Activated T-helper 1 cell treated with Interleukin-2 at 50 U/mL for 16 hours (primary cell): ENCODE data around the gene PAPOLA.
"Not testable (repeated sequence)": the region's sequence is repeated elsewhere in the genome, so short reads cannot be mapped to it uniquely, and the experiment has no call there.

Experiments
- DNase-seq: peaks from one replicate; pipeline ENCODE4 v3.0.0-alpha.2; 2020; ENCODE audit warnings: low read depth

Gene PAPOLA

GRCh38 chr14:96501740-96502620 lies at the start of gene PAPOLA:
TSS of gene PAPOLA (plus strand) at chr14:96502382. CDS start at chr14:96502593, 211 bp downstream.
- peak; percentile 93 for DNase-seq

GRCh38 chr14:96452684-96453083 lies 49.5 kb upstream of the PAPOLA start:
- no peak for DNase-seq

GRCh38 chr14:96455588-96455987 lies 46.6 kb upstream of the PAPOLA start:
- DNase-seq = no peak

GRCh38 chr14:96459851-96460250 lies 42.3 kb upstream of the PAPOLA start:
- no peak for DNase-seq

DNA sequence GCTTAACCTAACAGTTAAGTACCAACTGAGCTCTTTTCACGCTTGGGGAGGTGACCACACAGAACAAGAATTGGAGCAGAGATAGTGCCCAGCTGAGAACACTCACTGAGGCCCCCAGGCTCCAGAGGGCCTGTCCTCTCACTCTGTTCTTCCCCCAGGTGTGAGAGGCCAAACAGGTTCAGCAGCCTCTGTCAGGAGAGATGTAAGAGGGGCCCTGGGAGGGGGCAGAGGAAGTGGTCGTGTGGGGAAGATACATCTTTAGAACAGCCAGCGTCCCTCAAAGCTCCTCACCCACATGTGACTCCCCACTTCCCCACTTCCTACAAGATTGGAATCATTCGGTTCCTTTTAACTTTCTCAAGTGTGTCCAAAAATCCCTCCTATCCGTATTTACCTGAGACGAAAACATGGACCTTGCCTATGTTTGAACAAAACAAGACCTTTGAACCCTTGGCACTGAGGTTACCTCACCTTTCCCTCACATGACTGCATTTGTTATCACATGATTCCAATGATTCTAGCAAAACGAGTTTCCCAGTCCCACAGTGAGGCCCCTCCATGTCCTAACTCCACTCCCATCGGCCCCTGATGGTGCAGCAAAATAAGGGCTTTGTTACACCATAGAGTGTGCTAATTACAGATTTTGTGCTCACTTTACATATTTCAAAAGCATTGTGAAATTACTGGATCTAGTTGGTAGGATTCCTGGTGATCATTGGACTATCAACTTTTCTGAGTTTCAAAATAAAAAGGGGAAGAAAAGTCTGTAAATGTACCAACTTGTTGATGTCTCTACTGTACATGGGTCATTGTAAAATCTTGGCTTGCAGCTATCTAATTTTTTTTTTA lies 40.0 kb upstream of the PAPOLA start:
- DNase-seq = no peak

GRCh38 chr14:96464136-96464535 lies 38.0 kb upstream of the PAPOLA start:
- no peak for DNase-seq

DNA sequence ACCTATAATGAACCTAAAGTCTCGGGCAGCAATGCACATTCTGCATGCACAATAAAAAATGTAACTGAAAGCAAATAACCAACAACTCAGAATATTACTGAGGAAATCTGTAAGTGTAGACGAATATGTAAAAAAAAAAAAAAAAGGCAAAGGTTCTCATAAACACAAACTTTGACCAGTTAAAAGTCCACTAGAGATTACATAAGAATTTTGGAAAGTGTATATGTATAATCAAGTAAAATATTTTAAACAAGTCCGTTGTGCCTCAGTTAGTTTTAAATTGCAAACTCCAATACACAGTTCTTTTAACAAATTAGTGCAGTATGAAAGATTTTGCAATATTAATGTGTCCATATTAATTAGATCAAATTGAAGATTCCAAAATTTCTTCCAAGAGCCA lies 35.3 kb upstream of the PAPOLA start:
- DNase-seq = no peak

- no peak for DNase-seq
Measured at GRCh38 chr14:96470331-96470730, 31.9 kb upstream of the PAPOLA start.

DNA sequence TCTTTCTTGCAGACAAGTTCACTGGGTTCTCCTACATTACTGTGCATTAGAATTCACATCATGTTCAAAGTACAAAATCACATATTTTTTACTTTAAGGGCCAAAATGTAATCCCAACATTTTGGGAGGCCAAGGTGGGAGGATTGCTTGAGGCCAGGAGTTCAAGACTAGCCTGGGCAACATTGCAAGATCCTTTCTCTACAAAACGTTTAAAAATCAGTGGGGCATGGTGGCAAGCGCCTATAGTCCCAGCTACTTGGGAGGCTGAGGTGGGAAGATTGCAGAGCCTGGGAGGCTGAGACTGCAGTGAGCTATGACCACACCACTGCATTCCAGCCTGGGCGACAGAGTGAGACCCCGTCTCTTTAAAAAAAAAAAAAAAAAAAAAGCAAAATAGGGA lies 31.2 kb upstream of the PAPOLA start:
- DNase-seq = not testable (repeated sequence)

GRCh38 chr14:96478119-96478518 lies 24.1 kb upstream of the PAPOLA start:
- DNase-seq = no peak

DNA sequence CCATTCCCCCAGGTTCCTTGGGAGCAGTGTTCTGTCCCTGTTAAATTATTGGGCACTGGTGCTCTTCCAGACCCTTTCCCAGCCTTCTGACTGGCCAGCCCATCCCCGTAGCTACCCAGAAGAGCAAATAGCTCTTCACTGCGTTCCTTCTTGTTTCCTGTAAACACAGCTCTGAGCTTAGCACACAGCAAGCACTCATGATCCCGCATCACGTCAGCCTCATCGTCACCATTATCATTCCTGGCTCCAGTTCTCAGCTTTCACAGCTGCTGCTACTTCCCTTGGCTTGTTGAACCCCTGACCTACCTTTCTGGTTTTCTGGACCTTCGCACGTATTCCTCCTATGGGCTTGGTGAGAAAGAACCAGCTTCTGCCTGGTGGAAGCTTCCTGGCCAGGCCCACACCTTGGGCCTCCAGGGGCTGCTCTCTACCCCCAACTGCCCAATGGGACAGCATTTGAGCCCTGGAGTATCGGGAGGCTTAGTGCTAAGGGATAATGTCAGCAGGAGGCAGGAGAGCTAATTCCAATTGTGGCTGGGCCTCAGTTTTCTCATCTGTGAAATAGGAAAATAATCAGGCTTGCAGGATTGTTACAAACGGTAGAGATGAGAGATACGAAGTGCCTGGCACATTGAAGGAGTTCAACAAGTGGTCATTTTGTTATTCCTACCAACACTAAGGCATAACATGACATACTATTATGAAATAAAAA lies 22.6 kb upstream of the PAPOLA start:
- DNase-seq = no peak

- no peak for DNase-seq
Measured at GRCh38 chr14:96481731-96482314, 20.4 kb upstream of the PAPOLA start.

GRCh38 chr14:96482986-96483385 lies 19.2 kb upstream of the PAPOLA start:
- no peak for DNase-seq

DNA sequence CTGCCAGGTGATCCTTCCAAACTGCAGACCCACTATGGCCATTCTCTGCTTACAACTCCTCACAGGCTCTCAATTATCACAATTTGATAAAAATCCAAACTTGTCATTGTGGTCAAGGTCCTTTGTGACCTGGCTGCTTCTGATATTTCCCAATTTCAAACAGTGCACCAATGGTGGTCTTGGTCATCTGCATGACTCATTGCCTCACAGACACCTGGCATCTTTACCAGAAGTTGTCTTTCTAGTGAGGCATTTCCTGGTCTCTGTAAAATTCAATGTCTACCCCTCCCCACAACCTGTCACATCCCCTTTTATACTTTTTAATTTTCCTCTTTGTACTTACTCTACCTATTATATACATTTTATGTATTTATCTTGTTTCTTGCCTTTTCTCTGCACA lies 17.8 kb upstream of the PAPOLA start:
- DNase-seq = no peak

DNA sequence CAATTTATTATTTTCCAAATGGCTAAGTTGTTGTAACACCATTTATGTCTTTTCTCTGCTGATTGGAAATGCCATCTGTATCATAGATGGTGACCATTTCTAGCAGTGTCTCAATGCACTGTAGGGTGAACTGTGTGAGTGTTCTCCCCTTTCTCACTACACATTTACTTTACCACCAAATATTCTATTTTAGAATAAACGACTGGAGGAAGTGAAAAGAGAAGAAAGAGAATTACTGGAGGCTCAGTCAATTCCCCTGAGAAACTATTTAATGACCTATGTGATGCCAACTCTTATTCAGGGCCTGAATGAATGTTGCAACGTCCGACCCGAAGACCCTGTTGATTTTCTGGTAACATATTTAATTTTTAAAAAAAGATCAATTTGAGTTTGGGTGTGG lies 15.5 kb upstream of the PAPOLA start:
- no peak for DNase-seq

GRCh38 chr14:96489327-96489726 lies 12.9 kb upstream of the PAPOLA start:
- DNase-seq = no peak

DNA sequence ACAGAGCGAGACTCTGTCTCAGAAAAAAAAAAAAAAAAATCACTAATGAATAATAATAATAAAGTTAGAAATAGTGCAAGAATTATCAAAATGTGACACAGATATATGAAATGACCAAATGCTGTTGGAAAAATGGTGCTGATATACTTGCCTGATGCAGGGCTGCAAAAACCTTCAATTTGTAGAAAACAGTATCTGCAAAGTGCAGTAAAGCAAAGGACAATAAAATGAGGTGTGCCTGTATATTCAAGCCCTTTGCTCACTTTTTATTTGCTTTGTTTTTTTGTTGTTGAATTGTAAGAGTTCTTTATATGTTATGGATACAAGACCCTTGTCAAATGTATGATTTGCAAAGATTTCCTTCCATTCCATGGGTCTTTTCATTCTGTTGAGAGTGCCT lies 9.0 kb upstream of the PAPOLA start:
- no peak for DNase-seq

GRCh38 chr14:96494331-96494730 lies 7.9 kb upstream of the PAPOLA start:
- no peak for DNase-seq

GRCh38 chr14:96497087-96497486 lies 5.1 kb upstream of the PAPOLA start:
- DNase-seq = no peak

DNA sequence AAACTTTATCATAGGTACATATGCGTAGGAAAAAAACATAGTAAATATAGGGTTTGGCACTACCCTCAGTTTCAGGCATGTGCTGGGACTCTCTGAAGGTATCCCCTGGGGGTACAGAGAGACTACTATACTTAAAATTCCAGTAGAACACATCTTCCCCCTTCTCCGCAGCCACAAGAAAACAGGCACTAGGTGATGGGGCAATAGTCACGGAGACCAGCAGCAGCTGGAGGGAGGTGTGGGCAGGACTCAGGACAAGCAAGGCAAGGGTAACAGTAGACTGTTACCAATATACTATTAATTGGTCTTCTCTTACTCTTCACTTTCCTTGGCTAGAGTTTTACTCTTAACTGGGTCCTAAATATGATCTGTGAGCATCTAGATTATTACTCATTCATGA lies 4.6 kb upstream of the PAPOLA start:
- no peak for DNase-seq

DNA sequence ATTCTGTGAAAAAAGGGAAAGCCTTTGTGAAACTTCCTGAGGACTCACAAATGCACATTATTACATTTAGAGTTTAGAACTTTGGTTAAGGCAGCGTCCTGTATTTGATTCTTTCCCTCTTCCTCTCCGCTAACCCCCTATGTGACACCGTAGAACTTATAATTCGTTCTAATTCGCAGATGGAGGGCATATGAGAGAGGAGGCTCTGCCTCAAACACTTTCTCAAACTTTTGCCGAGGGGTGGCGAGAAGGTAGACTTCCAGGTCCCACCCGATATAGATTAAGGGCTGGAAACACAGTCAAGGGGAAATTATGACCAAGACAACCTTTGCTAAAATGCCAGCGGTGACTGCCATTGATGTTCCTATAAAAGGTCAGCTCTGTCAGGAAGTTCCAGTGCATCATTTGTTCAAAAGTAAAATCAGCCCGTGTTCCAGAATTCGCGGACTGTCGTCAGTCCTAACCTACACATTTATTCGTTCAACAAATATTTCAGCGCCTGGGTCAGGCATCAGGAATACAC lies 904 bp upstream of the PAPOLA start:
- no peak for DNase-seq
